ENCODE results near the gene THUMPD2.

GRCh38 chr2:39733070-39733674 lies 45.9 kb downstream of the THUMPD2 start:
- TF ChIP-seq EZH2 (IDR thresholded peaks at IDR 0.05; ENCODE audit: insufficient read depth, poor library complexity, severe bottlenecking) (no peak), EZH2phosphoT487 (IDR thresholded peaks at IDR 0.05; ENCODE audit: insufficient read depth, low read depth) (no peak)
